ENCODE data around the gene BHLHE23.

The BHLHE23 gene

GRCh38 chr20:63023936-63024571 is 17.3 kb upstream of the BHLHE23 start:
- DNase-seq (ENCODE audit: low read depth): no peak
- no peak overlapping the region for H3K4me3 ChIP-seq (ENCODE audit: low read length)
- no peak for TF ChIP-seq CTCF (IDR thresholded peaks at IDR 0.05; ENCODE audit: insufficient read depth, low read depth, low read length, missing control alignments)

GRCh38 chr20:63023071-63023935 is 16.5 kb upstream of the BHLHE23 start:
- no peak for TF ChIP-seq CTCF (IDR thresholded peaks at IDR 0.05; ENCODE audit: insufficient read depth, low read depth, low read length, missing control alignments)
- no peak overlapping the region for H3K4me3 ChIP-seq (ENCODE audit: low read length)
- DNase-seq (ENCODE audit: low read depth): no peak

GRCh38 chr20:63022501-63022900 is 15.7 kb upstream of the BHLHE23 start:
- no peak overlapping the region for H3K4me3 ChIP-seq (ENCODE audit: low read length)
- DNase-seq (ENCODE audit: low read depth): no peak

GRCh38 chr20:63021356-63022321 is 14.9 kb upstream of the BHLHE23 start:
- DNase-seq (ENCODE audit: low read depth): no peak
- H3K4me3 ChIP-seq (ENCODE audit: low read length): no peak overlapping the region
- no peak for TF ChIP-seq CTCF (IDR thresholded peaks at IDR 0.05; ENCODE audit: insufficient read depth, low read depth, low read length, missing control alignments)

More at GRCh38 chr20:63022501-63022900, 15.7 kb upstream of the BHLHE23 start:
- TF ChIP-seq CTCF (IDR thresholded peaks at IDR 0.05; ENCODE audit: insufficient read depth, low read depth, low read length, missing control alignments): no peak

GRCh38 chr20:63020681-63021080 is 13.9 kb upstream of the BHLHE23 start:
- H3K4me3 ChIP-seq (ENCODE audit: low read length): no peak overlapping the region
- TF ChIP-seq CTCF (IDR thresholded peaks at IDR 0.05; ENCODE audit: insufficient read depth, low read depth, low read length, missing control alignments): no peak
- no peak for DNase-seq (ENCODE audit: low read depth)

GRCh38 chr20:63017826-63018411 is 11.2 kb upstream of the BHLHE23 start:
- DNase-seq (ENCODE audit: low read depth): no peak
- H3K4me3 ChIP-seq (ENCODE audit: low read length): no peak overlapping the region
- no peak for TF ChIP-seq CTCF (IDR thresholded peaks at IDR 0.05; ENCODE audit: insufficient read depth, low read depth, low read length, missing control alignments)

All from epithelial cell of esophagus (primary cell).